GM12873 (cell line): ENCODE measurements around the gene CALM1.

Experiments used
- TF ChIP-seq, protein P1 (sequence below): IDR thresholded peaks from 2 replicates; pipeline ENCODE4 v1.5.1; 2012; ENCODE audit warnings: low read depth, mild to moderate bottlenecking, moderate library complexity, low read length, control low read depth; ENCODE audit not compliant: insufficient read depth; ENCODE audit errors: missing control alignments

The CALM1 gene

GRCh38 chr14:90451961-90452360, 55.1 kb downstream of the CALM1 start:
- TF ChIP-seq, protein P1, sequence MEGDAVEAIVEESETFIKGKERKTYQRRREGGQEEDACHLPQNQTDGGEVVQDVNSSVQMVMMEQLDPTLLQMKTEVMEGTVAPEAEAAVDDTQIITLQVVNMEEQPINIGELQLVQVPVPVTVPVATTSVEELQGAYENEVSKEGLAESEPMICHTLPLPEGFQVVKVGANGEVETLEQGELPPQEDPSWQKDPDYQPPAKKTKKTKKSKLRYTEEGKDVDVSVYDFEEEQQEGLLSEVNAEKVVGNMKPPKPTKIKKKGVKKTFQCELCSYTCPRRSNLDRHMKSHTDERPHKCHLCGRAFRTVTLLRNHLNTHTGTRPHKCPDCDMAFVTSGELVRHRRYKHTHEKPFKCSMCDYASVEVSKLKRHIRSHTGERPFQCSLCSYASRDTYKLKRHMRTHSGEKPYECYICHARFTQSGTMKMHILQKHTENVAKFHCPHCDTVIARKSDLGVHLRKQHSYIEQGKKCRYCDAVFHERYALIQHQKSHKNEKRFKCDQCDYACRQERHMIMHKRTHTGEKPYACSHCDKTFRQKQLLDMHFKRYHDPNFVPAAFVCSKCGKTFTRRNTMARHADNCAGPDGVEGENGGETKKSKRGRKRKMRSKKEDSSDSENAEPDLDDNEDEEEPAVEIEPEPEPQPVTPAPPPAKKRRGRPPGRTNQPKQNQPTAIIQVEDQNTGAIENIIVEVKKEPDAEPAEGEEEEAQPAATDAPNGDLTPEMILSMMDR: no peak

DNA sequence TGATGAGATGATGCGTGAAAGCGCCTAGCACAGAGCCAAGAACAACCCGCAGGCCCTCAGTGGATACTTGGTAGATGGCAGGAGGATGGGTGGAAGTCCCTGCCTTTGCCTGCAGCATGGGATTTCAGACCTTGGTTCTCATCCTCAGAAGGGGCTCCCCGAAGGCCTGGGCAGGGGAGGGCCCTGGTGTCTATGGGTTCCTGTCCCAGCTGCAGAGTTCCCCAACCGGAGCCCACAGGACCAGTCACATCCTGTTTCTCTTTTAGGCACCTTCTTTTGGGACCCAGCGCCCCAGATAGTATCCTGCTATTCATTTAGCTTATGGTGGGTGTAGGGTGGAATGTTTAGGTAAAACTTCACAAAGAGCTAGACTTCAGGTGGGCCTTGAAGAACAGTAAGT, 55.5 kb downstream of the CALM1 start:
- TF ChIP-seq, protein P1: no peak

DNA sequence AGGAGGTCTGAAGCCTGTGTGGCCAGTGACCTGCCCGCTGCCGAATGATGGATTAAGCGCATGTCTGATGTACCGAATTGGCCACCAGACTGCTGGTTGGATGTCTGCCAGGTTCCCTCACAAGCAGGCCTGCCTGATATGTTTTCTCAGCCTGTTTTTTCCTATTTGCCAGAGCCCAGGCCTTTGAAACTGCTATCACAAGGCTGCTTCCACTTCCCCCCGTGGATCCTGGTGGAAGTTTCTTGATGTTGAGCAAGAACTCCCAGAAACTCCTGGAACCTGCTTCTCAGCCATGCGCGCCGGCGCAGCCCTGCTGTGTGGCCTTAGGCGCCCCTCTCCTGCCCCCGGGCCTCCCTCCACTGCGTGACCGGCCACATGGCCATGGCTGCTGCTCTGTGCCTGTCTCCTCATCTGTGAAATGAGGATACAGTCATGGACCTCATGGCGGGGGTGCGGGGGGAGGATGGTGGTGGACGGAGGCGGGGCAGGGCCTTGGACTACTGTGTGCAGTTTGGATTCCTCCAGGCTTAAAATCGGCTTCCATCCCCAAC, 56.6 kb downstream of the CALM1 start:
- TF ChIP-seq, protein P1: no peak

DNA sequence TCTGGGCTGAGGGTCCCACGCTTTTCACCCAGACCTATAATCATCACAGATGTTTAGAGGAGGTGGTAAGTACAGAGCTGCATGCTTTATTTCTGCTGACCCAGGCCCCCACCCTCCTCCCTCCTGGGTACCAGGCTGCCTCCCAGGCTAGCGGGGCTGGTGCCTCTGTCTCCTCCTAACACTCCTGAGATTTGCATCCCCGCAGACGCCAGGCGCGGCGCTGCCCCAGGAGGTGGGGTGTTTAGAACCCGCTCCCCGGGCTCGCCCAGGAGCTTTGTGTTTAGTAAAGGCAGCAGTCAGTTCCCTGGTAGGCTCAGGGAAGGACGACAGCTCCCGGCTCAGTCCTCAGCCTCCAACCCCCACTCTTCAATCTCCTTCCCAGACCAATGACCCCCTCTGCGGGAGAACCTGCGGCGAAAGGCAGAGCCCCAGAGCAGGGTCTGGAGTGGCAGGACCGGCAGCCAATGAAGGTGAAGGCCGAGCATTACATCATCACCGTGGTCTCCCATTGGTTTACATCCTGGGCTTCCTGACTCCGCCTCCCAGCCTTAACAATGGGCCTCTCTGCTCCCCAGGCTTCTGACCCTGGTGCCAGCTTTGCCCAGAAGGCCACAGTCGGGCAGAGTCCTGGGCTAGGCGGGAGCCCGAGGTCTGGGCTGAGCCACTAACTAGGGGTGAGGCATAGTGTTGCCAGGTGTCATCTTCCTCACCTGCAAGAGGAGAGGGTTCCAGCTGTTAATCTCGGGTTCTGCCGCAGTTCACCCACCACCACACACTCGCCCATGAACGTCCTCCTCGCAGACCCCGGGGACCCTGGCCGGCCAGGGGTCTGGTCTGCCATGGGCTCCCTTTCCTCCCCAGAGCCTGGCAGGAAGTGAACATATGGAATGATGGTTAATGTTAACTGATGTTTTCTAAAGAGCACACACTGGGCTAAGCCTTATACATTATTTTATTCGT, 57.5 kb downstream of the CALM1 start:
- TF ChIP-seq, protein P1: no peak

DNA sequence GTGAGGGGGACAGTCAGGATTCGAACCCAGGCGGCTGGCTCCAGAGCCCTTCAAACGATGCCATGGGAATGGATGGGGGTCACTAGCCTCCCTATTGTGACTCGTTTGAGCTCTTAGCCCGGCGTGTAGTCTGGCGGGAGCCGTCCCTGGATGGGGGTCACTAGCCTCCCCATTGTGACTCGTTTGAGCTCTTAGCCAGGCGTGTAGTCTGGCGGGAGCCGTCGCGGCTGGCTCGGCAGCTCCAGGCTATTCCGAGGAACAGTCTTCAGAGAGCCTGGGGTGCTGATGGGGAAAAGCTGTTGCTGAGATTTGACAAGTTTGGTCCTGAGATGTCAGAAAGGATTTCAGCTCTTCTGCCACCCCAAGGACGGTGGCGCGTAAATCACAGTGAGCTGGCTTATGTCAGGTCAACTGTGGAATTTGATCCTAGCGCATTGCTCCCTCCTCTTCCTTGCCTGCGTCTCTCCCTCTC, 58.3 kb downstream of the CALM1 start:
- TF ChIP-seq, protein P1: no peak

DNA sequence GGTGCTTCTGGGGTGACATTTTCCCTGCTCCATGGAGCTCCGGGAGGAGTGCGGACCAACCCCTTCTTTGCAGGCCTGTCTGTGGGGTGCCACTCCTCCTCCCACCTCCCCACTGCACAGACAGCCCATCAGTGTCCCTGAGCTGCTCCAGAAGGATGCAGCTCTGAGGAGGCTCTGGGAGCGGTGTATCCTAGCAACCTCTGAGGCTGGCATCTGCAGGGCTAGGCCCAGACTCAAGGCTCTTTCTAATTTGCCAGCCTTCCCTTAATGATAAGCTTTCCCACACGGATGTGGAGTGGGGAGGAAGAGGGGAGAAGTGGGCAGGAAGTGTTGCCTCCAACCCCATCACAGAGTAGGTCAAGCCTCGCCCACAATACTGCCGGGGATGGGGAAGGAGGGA, 59.7 kb downstream of the CALM1 start:
- TF ChIP-seq, protein P1: no peak

DNA sequence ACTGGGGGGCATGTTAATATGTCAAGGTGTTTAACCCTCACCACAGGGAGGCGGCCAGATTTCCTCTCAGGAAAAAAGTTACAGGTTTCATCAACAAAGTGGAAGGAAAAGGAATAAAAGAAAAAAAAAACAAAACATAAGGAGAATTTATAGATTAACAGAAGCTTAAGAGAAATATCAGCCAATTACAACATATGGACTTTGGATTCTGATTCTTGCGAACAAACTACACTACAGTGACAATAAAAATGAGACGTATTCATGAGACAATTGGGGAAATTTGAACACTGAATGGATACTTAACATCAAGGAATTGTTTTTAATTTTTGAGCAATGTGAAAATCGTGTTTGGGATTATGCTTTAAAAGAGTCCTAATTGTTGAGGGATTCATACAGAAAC, 60.4 kb downstream of the CALM1 start:
- TF ChIP-seq, protein P1: no peak
